ENCODE measurements around the gene SELENOO. TPM values are rescaled to one million over a fixed set of nuclear protein-coding genes. Genes with fewer than 3 reads are reported as not detected.
"Not testable (repeated sequence)": the region's sequence is repeated elsewhere in the genome, so short reads cannot be mapped to it uniquely, and the experiment has no call there.

SELENOO gene
- total RNA-seq, 1 donor = 15.5 TPM

DNA sequence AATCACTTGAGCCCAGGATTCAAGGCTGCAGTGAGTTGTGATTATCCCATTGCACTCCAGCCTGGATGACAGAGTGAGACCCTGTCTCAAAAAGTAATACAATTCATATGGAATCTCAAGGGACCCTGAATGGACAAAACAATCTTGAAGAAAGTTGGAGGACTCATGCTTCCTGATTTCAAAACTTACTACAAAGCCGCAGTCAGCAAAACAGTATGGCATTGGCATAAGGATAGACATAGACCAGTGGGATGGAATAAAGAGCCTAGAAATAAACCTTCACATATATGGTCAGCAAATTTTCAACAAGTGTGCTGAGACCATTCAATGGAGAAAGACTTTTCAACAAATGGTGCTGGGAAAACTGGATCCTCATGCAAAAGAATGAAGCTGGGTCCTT, 2.5 kb downstream of the SELENOO start:
- H3K4me3 ChIP-seq (ENCODE audit: low read depth, low read length) = no peak overlapping the region
- TF ChIP-seq, protein P1, sequence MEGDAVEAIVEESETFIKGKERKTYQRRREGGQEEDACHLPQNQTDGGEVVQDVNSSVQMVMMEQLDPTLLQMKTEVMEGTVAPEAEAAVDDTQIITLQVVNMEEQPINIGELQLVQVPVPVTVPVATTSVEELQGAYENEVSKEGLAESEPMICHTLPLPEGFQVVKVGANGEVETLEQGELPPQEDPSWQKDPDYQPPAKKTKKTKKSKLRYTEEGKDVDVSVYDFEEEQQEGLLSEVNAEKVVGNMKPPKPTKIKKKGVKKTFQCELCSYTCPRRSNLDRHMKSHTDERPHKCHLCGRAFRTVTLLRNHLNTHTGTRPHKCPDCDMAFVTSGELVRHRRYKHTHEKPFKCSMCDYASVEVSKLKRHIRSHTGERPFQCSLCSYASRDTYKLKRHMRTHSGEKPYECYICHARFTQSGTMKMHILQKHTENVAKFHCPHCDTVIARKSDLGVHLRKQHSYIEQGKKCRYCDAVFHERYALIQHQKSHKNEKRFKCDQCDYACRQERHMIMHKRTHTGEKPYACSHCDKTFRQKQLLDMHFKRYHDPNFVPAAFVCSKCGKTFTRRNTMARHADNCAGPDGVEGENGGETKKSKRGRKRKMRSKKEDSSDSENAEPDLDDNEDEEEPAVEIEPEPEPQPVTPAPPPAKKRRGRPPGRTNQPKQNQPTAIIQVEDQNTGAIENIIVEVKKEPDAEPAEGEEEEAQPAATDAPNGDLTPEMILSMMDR (IDR thresholded peaks at IDR 0.05; ENCODE audit: insufficient read depth, low read length) = no peak
- DNase-seq (ENCODE audit: low read depth) = no peak

DNA sequence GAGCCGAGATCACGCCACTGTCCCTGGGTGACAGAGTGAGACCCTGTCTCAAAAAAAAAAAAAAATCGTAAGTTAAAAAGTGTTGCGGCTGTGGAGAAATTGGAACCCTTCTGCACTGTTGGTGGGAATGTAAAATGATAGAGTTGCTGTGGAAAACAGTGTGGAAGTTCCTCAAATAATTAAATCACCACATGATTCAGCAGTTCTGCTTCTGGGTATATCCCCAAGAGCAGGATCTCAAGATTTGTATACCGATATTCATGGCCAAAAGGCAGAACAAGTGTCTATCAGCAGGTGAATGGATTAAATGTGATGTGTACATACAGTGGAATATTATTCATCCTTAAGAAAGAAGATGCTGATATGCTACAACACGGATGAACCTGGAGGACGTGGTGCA, 3.8 kb downstream of the SELENOO start:
- H3K4me3 ChIP-seq (ENCODE audit: low read depth, low read length) = no peak overlapping the region
- DNase-seq (ENCODE audit: low read depth) = no peak
- TF ChIP-seq, protein P1 (IDR thresholded peaks at IDR 0.05; ENCODE audit: insufficient read depth, low read length) = no peak

DNA sequence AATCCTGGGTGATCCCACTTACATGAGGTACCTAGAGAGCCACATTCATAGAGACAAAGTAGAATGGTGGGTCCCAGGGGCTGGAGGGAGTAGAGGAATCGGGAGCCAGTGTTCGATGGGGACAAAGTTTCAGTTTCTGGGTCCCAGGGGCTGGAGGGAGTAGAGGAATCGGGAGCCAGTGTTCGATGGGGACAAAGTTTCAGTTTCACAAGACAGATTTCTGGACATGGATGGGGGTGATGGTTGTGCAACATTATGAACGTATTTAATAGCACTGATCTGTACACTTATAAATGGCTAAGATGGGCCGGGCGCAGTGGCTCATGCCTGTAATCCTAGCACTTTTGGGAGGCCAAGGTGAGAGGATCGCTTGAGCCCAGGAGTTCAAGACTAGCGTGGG, 4.2 kb downstream of the SELENOO start:
- not testable (repeated sequence) for DNase-seq (ENCODE audit: low read depth); H3K4me3 ChIP-seq (ENCODE audit: low read depth, low read length)

DNA sequence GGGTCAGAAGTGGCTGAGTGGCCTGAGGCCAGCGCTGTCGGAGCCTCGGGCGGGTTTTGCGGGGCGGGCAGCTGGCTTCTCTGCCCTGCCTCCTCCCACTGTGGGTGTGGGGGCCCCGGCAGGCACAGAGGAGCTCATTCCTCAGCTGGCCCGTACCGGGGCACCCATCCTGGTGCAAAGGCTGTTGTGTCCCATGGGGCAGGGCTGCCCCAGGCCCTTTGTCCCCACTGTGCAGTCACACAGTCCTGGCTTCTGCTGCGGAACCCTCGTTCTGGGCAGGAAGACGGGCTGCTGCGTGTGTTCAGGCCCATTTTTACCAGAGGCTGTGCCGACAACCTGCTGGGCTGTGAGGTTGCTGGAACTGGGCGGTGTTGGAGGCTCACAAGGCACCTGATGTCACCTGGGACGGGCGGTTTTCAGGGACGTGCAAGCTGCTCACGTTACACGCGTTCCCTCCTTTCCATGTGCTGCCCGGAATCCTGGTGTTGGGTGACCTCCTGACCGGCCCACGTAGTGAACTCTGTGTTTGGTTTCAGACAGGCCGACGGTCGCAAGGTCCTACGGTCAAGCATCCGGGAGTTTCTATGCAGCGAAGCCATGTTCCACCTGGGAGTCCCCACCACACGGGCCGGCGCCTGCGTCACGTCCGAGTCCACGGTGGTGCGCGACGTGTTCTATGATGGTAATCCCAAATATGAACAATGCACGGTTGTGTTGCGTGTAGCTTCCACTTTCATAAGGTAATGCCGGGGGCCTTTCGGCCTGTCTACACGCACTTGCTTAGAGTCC, 5.2 kb downstream of the SELENOO start:
- no peak for DNase-seq (ENCODE audit: low read depth)
- TF ChIP-seq, protein P1 (IDR thresholded peaks at IDR 0.05; ENCODE audit: insufficient read depth, low read length) = no peak
- no peak overlapping the region for H3K4me3 ChIP-seq (ENCODE audit: low read depth, low read length)

DNA sequence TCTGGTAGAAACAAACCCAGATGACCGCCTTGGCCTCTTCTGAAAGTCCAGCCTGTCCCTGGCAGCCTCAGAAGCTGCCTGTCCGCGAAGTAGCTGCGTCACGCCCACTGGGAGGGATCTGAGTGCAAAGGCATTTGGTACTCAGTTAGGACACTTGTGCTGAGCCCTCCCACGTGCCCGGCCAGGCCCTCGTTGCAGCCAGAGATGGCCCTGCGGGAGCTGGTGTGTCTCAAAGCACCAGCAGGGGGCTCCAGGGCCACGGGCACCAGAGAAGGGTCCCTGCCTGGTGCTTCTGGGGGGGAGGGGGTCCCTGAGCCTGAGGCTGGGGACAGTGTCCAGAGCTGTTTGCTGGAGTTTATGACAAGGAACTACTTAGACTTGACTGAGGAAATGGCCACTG, 5.8 kb downstream of the SELENOO start:
- TF ChIP-seq, protein P1 (IDR thresholded peaks at IDR 0.05; ENCODE audit: insufficient read depth, low read length) = peak; percentile 51
- peak; percentile 55 for DNase-seq (ENCODE audit: low read depth)
- no peak overlapping the region for H3K4me3 ChIP-seq (ENCODE audit: low read depth, low read length)

DNA sequence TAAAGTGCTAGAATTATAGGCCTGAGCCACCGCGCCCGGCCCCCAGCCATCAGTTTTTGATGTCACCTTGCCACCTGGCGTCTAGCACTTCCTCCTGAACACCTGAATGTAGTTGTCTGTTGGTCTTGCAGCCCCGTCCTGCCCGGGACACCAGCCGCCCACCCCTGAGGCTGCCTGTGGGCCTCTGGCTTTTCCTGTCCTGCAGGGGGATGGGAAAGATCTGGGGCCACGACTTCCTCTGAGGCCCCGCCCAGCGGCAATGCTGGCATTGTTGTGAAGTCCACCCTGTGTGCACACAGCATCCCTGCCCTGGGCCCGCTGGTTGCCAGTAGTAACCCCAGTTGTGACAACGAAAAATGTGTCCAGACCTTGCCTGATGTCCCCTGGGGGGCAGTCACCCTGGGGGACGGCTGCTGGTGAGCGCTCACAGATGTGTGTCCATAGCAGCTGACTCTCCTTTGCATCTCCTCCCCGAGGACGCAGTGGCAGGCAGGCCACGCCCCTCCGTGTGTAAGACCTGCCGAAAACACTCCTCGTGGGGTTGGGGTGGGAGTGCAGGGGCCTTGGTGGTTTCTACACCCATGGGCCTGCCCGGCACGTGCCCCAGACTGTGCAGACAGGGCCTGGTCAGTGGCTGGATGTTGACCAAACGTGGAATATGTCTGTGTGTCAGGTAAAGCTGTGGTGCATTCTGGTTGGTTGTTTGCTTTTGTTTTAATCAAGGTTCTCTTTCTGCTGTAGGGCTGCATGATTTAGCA, 6.8 kb downstream of the SELENOO start:
- TF ChIP-seq, protein P1 (IDR thresholded peaks at IDR 0.05; ENCODE audit: insufficient read depth, low read length) = no peak
- no peak for DNase-seq (ENCODE audit: low read depth)
- H3K4me3 ChIP-seq (ENCODE audit: low read depth, low read length) = no peak overlapping the region

DNA sequence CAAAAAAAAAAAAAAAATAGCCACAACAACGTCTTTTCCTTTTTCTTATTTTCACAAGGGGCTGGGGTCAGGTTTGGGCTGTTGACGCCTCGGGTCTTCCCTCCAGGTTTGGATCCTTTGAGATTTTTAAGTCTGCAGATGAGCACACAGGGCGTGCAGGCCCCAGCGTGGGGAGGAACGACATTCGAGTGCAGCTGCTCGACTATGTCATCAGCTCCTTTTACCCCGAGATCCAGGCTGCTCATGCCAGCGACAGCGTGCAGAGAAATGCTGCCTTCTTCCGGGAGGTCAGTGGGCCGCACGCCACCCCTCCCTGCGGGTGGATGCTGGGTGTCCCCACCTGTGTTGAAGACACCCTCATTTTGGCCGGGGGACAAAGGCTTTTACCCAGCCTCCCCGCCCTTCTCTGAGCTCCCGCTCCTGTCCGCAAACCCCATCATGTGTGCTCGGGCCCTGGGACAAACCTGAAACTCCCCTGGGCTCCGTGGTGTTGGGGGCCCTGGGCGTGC, 7.7 kb downstream of the SELENOO start:
- TF ChIP-seq, protein P1 (IDR thresholded peaks at IDR 0.05; ENCODE audit: insufficient read depth, low read length) = no peak
- no peak for DNase-seq (ENCODE audit: low read depth)
- no peak overlapping the region for H3K4me3 ChIP-seq (ENCODE audit: low read depth, low read length)

Data from fibroblast of the aortic adventitia (primary cell).